ENCODE data around the gene SLC6A11.

Gene SLC6A11

GRCh38 chr3:10869460-10869859 lies 53.4 kb downstream of the SLC6A11 start:
- Histone ChIP-seq H3K27me3 (replicated peaks; ENCODE audit: control insufficient read depth, insufficient read depth, low read length) (peaks cover 20% of the 10 kb centered on the region), H3K9me3 (ENCODE audit: control insufficient read depth, low read length) (peaks cover 8% of the 10 kb centered on the region), H3K4me3 (ENCODE audit: low read length) (no peak overlapping the region), H3K4me1 (ENCODE audit: control insufficient read depth, insufficient read depth, low read length) (no peaks in the 10 kb centered on the region), H3K36me3 (ENCODE audit: control insufficient read depth, insufficient read depth, low read length, severe bottlenecking) (no peaks in the 10 kb centered on the region), H3K9ac (ENCODE audit: low read length) (no peak overlapping the region)
- DNase-seq (ENCODE audit: low read depth), result no peak

GRCh38 chr3:10870296-10870695 lies 54.3 kb downstream of the SLC6A11 start:
- no peaks in the 10 kb centered on the region for H3K36me3 ChIP-seq (ENCODE audit: control insufficient read depth, insufficient read depth, low read length, severe bottlenecking)
- H3K4me1 ChIP-seq (ENCODE audit: control insufficient read depth, insufficient read depth, low read length), result no peaks in the 10 kb centered on the region
- peaks cover 23% of the 10 kb centered on the region for H3K27me3 ChIP-seq (replicated peaks; ENCODE audit: control insufficient read depth, insufficient read depth, low read length)
- no peak overlapping the region for H3K4me3 ChIP-seq (ENCODE audit: low read length)
- peaks cover 8% of the 10 kb centered on the region for H3K9me3 ChIP-seq (ENCODE audit: control insufficient read depth, low read length)
- no peak overlapping the region for H3K9ac ChIP-seq (ENCODE audit: low read length)
- DNase-seq (ENCODE audit: low read depth), result no peak

GRCh38 chr3:10873415-10873814 lies 57.4 kb downstream of the SLC6A11 start:
- H3K4me3 ChIP-seq (ENCODE audit: low read length), result no peak overlapping the region
- H3K36me3 ChIP-seq (ENCODE audit: control insufficient read depth, insufficient read depth, low read length, severe bottlenecking), result no peaks in the 10 kb centered on the region
- H3K4me1 ChIP-seq (ENCODE audit: control insufficient read depth, insufficient read depth, low read length), result no peaks in the 10 kb centered on the region
- DNase-seq (ENCODE audit: low read depth), result no peak
- peaks cover 8% of the 10 kb centered on the region for H3K9me3 ChIP-seq (ENCODE audit: control insufficient read depth, low read length)
- H3K27me3 ChIP-seq (replicated peaks; ENCODE audit: control insufficient read depth, insufficient read depth, low read length), result peaks cover 25% of the 10 kb centered on the region
- no peak overlapping the region for H3K9ac ChIP-seq (ENCODE audit: low read length)

GRCh38 chr3:10875914-10876313 lies 59.9 kb downstream of the SLC6A11 start:
- no peak for DNase-seq (ENCODE audit: low read depth)
- Histone ChIP-seq H3K36me3 (ENCODE audit: control insufficient read depth, insufficient read depth, low read length, severe bottlenecking) (no peaks in the 10 kb centered on the region), H3K9ac (ENCODE audit: low read length) (no peak overlapping the region), H3K4me1 (ENCODE audit: control insufficient read depth, insufficient read depth, low read length) (no peaks in the 10 kb centered on the region), H3K9me3 (ENCODE audit: control insufficient read depth, low read length) (no peaks in the 10 kb centered on the region), H3K4me3 (ENCODE audit: low read length) (no peak overlapping the region), H3K27me3 (replicated peaks; ENCODE audit: control insufficient read depth, insufficient read depth, low read length) (peaks cover 22% of the 10 kb centered on the region)

- H3K9ac ChIP-seq (ENCODE audit: low read length), result no peak overlapping the region
- no peaks in the 10 kb centered on the region for H3K4me1 ChIP-seq (ENCODE audit: control insufficient read depth, insufficient read depth, low read length)
- no peak overlapping the region for H3K4me3 ChIP-seq (ENCODE audit: low read length)
- no peaks in the 10 kb centered on the region for H3K9me3 ChIP-seq (ENCODE audit: control insufficient read depth, low read length)
- no peak for DNase-seq (ENCODE audit: low read depth)
- H3K27me3 ChIP-seq (replicated peaks; ENCODE audit: control insufficient read depth, insufficient read depth, low read length), result peaks cover 26% of the 10 kb centered on the region
- H3K36me3 ChIP-seq (ENCODE audit: control insufficient read depth, insufficient read depth, low read length, severe bottlenecking), result no peaks in the 10 kb centered on the region
Measured at GRCh38 chr3:10876661-10877060, 60.6 kb downstream of the SLC6A11 start.

GRCh38 chr3:10882851-10883250 lies 66.8 kb downstream of the SLC6A11 start:
- Histone ChIP-seq H3K4me3 (ENCODE audit: low read length) (no peak overlapping the region), H3K27me3 (replicated peaks; ENCODE audit: control insufficient read depth, insufficient read depth, low read length) (peaks cover 40% of the 10 kb centered on the region), H3K9ac (ENCODE audit: low read length) (no peak overlapping the region), H3K9me3 (ENCODE audit: control insufficient read depth, low read length) (no peaks in the 10 kb centered on the region), H3K36me3 (ENCODE audit: control insufficient read depth, insufficient read depth, low read length, severe bottlenecking) (no peaks in the 10 kb centered on the region), H3K4me1 (ENCODE audit: control insufficient read depth, insufficient read depth, low read length) (no peaks in the 10 kb centered on the region)
- no peak for DNase-seq (ENCODE audit: low read depth)

- no peaks in the 10 kb centered on the region for H3K36me3 ChIP-seq (ENCODE audit: control insufficient read depth, insufficient read depth, low read length, severe bottlenecking)
- peaks cover 45% of the 10 kb centered on the region for H3K27me3 ChIP-seq (replicated peaks; ENCODE audit: control insufficient read depth, insufficient read depth, low read length)
- no peak overlapping the region for H3K4me3 ChIP-seq (ENCODE audit: low read length)
- H3K9ac ChIP-seq (ENCODE audit: low read length), result no peak overlapping the region
- DNase-seq (ENCODE audit: low read depth), result peak; percentile 5
- H3K4me1 ChIP-seq (ENCODE audit: control insufficient read depth, insufficient read depth, low read length), result no peaks in the 10 kb centered on the region
- H3K9me3 ChIP-seq (ENCODE audit: control insufficient read depth, low read length), result no peaks in the 10 kb centered on the region
Measured at GRCh38 chr3:10883478-10884234, 67.6 kb downstream of the SLC6A11 start.

GRCh38 chr3:10887015-10887414 lies 71.0 kb downstream of the SLC6A11 start:
- H3K36me3 ChIP-seq (ENCODE audit: control insufficient read depth, insufficient read depth, low read length, severe bottlenecking), result no peaks in the 10 kb centered on the region
- H3K9me3 ChIP-seq (ENCODE audit: control insufficient read depth, low read length), result peaks cover 24% of the 10 kb centered on the region
- H3K4me3 ChIP-seq (ENCODE audit: low read length), result no peak overlapping the region
- peaks cover 35% of the 10 kb centered on the region for H3K27me3 ChIP-seq (replicated peaks; ENCODE audit: control insufficient read depth, insufficient read depth, low read length)
- H3K4me1 ChIP-seq (ENCODE audit: control insufficient read depth, insufficient read depth, low read length), result no peaks in the 10 kb centered on the region
- no peak for DNase-seq (ENCODE audit: low read depth)
- H3K9ac ChIP-seq (ENCODE audit: low read length), result no peak overlapping the region

GRCh38 chr3:10888518-10889090 lies 72.6 kb downstream of the SLC6A11 start:
- Histone ChIP-seq H3K27me3 (replicated peaks; ENCODE audit: control insufficient read depth, insufficient read depth, low read length) (peaks cover 22% of the 10 kb centered on the region), H3K9ac (ENCODE audit: low read length) (no peak overlapping the region), H3K9me3 (ENCODE audit: control insufficient read depth, low read length) (peaks cover 28% of the 10 kb centered on the region), H3K36me3 (ENCODE audit: control insufficient read depth, insufficient read depth, low read length, severe bottlenecking) (no peaks in the 10 kb centered on the region), H3K4me3 (ENCODE audit: low read length) (no peak overlapping the region), H3K4me1 (ENCODE audit: control insufficient read depth, insufficient read depth, low read length) (no peaks in the 10 kb centered on the region)
- no peak for DNase-seq (ENCODE audit: low read depth)

- peaks cover 16% of the 10 kb centered on the region for H3K27me3 ChIP-seq (replicated peaks; ENCODE audit: control insufficient read depth, insufficient read depth, low read length)
- H3K9me3 ChIP-seq (ENCODE audit: control insufficient read depth, low read length), result peaks cover 28% of the 10 kb centered on the region
- H3K9ac ChIP-seq (ENCODE audit: low read length), result no peak overlapping the region
- no peaks in the 10 kb centered on the region for H3K36me3 ChIP-seq (ENCODE audit: control insufficient read depth, insufficient read depth, low read length, severe bottlenecking)
- no peak for DNase-seq (ENCODE audit: low read depth)
- H3K4me3 ChIP-seq (ENCODE audit: low read length), result no peak overlapping the region
- no peaks in the 10 kb centered on the region for H3K4me1 ChIP-seq (ENCODE audit: control insufficient read depth, insufficient read depth, low read length)
Measured at GRCh38 chr3:10889206-10889960, 73.4 kb downstream of the SLC6A11 start.

GRCh38 chr3:10890665-10891064 lies 74.6 kb downstream of the SLC6A11 start:
- no peak overlapping the region for H3K9ac ChIP-seq (ENCODE audit: low read length)
- no peaks in the 10 kb centered on the region for H3K36me3 ChIP-seq (ENCODE audit: control insufficient read depth, insufficient read depth, low read length, severe bottlenecking)
- peaks cover 28% of the 10 kb centered on the region for H3K9me3 ChIP-seq (ENCODE audit: control insufficient read depth, low read length)
- H3K27me3 ChIP-seq (replicated peaks; ENCODE audit: control insufficient read depth, insufficient read depth, low read length), result peaks cover 8% of the 10 kb centered on the region
- H3K4me3 ChIP-seq (ENCODE audit: low read length), result no peak overlapping the region
- no peak for DNase-seq (ENCODE audit: low read depth)
- no peaks in the 10 kb centered on the region for H3K4me1 ChIP-seq (ENCODE audit: control insufficient read depth, insufficient read depth, low read length)
